Jurkat, Clone E6-1 (cell line): ENCODE results near the gene YTHDF1.
A peak's percentile ranks its signal among the peaks of the same experiment; 100 is the strongest.

Experiments
- DNase-seq: peaks from one replicate; pipeline ENCODE4 v3.0.0-alpha.2; 2011; ENCODE audit warnings: low read depth, low spot score
- H3K4me3 ChIP-seq: 2 replicates; pipeline ENCODE4 v1.5.1; 2011; ENCODE audit warnings: mild to moderate bottlenecking, low read length, control low read depth, moderate library complexity

The YTHDF1 gene

DNA sequence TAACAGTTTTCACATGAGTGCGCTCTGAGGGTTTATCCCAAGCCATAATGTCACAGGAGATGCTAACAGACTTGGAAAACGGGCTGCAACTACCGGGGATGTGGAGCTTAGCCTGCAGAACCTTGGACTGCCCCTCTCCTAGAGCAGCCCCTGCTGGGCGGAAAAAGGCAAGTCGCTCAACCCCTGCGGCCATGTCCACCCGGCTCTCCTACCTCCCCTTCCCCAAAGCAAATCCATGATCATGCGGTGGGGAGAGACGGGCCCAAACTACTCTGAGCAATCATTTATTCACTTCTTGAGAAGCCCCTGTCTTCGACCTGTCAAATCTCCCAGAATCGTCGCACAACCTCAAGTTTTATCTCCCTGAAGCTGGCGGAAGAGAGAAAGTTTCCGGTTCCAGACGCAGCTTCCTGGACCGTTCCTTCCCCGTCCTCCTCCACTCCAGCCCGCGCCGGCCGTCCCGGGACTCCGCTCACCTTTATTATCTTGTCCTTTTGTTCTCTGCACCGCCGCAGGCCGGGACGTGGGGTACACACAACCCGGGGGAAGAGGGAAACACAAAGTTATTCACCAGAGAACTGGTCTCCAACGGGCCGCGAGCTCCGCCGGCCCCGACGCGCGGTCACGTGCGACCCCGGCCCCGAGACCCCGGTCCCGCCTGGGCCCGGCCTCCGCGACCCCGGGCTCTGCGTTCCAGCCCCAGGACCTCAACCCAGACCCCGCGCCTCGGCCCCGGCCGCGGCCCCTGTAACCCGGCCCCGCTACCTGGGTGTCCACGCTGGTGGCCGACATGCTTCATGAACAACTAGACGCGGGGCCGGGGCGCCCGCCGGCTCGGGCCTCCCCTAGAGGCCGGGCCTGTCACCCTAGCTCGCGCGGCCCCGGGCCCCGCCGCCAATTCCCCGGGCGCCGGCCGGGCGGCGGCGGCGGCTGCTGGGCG is 560 bp downstream of the YTHDF1 start:
- H3K4me3 ChIP-seq = peak overlapping the region; percentile 84
- no peak for DNase-seq

GRCh38 chr20:63214514-63214913 is 1.4 kb downstream of the YTHDF1 start:
- peak overlapping the region; percentile 84 for H3K4me3 ChIP-seq
- DNase-seq = no peak

DNA sequence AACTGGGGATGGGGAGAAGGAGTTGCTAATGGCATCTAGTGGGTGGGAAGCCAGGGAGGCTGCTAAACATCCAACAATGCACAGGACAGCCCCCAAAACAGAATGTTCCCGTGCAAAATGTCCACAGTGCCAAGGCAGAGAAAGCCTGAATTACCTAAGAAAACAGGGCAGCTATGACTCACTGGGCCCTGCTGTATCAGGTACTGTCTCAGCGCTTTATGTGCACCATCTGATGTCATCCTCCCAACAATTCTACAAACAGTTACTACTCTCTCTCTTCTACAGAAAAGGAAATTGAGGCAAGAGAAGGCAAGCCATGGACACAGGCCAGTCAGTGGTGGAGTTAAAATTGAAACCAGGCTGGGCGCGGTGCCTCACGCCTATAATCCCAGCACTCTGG is 3.1 kb downstream of the YTHDF1 start:
- H3K4me3 ChIP-seq = no peak overlapping the region
- DNase-seq = no peak

GRCh38 chr20:63212393-63212730 is 3.6 kb downstream of the YTHDF1 start:
- no peak for DNase-seq
- H3K4me3 ChIP-seq = no peak overlapping the region

DNA sequence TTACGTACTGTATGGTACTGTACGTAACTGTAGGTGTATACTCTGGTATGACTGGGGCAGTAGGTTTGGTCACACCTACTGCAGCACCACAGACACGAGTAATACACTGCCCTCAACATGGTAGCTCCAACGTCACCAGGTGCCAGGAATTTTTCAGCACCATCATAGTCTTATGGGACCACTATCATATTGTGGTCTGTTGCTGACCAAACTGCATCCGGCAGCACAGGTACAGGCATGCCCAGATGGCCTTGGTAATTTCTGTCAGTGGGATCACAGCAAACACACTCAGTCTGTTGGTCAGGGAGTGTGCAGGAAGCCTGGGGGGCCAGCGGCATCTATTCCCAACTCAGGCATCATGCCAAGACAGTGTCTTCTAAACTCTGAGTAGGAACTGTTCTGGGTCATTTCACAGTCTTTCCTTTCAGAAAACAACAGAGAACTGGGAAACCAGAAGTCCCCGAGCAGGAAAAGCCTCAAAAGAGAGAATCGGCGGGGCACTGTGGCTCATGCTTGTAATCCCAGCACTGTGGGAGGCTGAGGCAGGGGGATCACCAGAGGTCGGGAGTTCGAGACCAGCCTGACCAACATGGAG is 5.8 kb downstream of the YTHDF1 start:
- DNase-seq = no peak
- no peak overlapping the region for H3K4me3 ChIP-seq

- H3K4me3 ChIP-seq = no peak overlapping the region
- DNase-seq = no peak
Measured at GRCh38 chr20:63208346-63208909, 7.5 kb downstream of the YTHDF1 start.

- no peak overlapping the region for H3K4me3 ChIP-seq
- no peak for DNase-seq
Measured at GRCh38 chr20:63206878-63207277, 9.1 kb downstream of the YTHDF1 start.

DNA sequence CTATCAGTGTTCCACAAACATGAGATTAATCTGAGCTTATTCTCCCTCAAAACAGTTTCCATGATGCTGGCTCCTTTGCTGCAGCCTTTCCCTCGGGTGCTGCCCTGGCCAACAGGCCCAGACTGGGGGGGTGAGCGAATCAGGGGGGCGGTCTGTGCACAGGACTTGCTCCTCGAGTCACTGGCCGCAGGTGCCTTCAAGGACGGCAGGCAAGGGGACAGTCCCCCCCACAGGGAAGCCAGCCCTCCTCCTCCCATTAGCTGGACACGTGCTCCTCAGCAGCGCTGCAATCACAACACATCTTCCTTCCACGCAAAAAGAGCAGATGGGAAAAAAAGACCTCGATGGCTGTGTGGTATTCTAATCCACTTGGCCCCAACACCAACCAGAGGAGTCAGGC is 10.0 kb downstream of the YTHDF1 start:
- no peak for DNase-seq

DNA sequence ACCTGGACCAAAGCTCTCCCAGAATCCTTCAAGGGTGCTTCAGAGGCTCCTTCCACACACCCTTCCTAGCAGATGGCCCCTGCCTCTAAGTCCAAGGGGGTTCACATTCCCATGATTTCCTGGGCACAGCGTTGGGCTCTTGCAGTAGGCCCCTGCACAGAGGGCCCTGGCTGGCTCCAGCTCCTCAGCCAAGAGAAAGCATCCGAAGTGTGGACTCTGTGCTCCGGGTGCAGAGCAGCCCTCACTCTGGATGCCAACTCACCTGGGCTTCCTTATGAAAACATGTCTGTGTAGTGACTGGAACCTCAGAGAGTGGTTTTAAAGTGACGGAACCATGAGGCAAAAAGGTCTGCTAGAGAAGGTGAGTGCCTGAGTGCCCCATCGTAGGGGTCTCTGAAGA is 11.6 kb downstream of the YTHDF1 start:
- DNase-seq = no peak
- H3K4me3 ChIP-seq = no peak overlapping the region

More for the DNA sequence above, 10.0 kb downstream of the YTHDF1 start:
- H3K4me3 ChIP-seq = no peak overlapping the region

DNA sequence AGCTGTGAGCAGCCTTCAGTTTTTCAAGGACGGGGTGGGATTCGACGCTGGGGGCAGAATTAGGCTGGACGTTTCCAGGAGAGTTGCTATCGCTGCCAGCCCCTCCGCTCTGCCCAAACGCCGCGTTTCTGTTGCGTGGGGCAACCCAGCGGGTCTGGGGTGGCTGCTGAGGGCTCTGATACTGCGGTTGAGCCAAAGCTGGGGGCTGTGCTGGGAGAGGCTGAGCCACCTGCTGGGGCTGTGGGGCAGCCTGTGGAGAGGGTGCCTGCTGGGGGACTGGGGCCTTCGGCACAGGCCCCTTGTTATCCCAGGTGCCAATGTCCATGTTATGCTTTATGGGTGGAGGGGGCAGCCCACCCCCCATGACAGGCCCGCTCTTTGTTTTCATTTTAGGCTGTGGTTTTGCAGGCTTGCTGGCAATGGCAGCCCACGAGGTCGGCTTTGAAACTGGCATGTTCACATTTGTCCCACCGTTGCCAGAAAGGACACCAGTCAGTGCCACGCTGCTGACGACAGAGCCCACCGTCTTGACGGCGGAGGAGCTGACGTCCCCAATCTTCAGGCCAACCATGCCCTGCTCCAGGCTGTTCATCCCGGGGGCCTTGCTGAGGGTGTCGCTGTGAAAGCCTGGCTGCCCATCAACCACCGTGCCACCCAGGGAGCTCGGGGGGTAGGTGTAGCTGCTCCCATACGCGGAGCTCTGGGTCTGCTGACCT is 13.0 kb downstream of the YTHDF1 start:
- no peak overlapping the region for H3K4me3 ChIP-seq
- no peak for DNase-seq

DNA sequence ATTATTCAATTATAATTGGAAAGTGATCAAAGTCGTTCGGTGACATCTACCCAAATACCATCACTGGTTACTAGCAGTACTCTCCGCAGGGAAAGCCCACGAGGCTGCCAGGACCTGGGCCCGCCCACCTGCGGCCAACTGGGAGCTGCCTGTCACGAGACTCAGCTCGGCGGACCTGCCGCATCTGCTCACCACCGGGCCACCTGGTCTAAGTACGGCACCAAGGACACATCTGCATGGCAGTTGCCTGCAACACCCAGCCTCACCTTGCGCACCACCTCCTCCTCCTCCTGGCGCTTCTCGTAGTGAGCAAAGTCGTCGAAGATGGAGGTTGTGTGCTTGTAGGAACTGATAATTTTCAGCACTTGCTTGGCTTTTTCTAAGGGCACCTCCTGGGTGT is 13.9 kb downstream of the YTHDF1 start:
- DNase-seq = no peak
- H3K4me3 ChIP-seq = no peak overlapping the region

- no peak overlapping the region for H3K4me3 ChIP-seq
- no peak for DNase-seq
Measured at GRCh38 chr20:63198606-63199005, 17.3 kb downstream of the YTHDF1 start.

GRCh38 chr20:63196768-63197470 is 19.0 kb downstream of the YTHDF1 start:
- H3K4me3 ChIP-seq = no peak overlapping the region
- DNase-seq = no peak

DNA sequence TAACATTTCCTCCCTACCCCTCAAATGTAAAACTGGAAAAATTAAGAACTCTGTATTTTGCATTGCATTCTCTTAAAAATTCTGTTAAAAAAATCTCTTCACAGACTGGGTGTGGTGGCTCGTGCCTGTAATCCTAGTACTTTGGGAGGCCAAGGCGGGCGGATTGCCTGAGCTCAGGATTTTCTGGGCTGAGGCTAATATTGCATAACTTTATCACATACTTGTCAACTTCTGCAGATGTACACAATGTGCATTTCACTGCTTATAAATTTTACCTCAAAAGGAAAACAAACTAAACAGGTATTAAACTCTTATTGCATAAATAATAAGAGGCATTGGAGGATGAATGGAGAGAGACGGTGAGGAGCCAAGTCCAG is 21.1 kb downstream of the YTHDF1 start:
- DNase-seq = no peak
- H3K4me3 ChIP-seq = no peak overlapping the region

GRCh38 chr20:63194007-63194796 is 21.7 kb downstream of the YTHDF1 start:
- no peak for DNase-seq
- H3K4me3 ChIP-seq = no peak overlapping the region

GRCh38 chr20:63192721-63193120 is 23.2 kb downstream of the YTHDF1 start:
- no peak overlapping the region for H3K4me3 ChIP-seq
- no peak for DNase-seq

GRCh38 chr20:63191400-63191799 is 24.5 kb downstream of the YTHDF1 start:
- no peak for DNase-seq
- no peak overlapping the region for H3K4me3 ChIP-seq

GRCh38 chr20:63190828-63191227 is 25.1 kb downstream of the YTHDF1 start:
- no peak for DNase-seq
- H3K4me3 ChIP-seq = no peak overlapping the region
